ENCODE data around the gene TTF1.

DNA sequence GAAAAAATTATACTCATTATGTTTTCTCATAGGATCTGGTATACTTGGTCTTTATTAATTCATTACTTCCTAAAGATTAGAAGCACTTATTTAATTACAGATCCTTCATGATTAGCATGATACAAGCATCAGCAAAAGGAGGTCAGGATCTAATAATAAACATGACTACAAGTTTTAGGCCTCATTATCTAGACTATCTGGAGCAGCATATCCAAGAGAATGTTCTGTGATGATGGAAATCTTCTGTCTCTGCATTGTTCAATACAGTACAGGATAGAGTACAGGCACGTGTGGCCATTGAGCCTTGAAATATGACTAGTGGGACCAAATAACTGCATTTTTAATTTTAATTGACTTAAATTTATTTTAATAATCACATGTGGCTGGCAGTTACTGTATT, 73.1 kb downstream of the TTF1 start:
- no peak for TF ChIP-seq POLR2A (IDR thresholded peaks at IDR 0.05; ENCODE audit: low read depth, low read length)
- TF ChIP-seq TAF1 (IDR thresholded peaks at IDR 0.05; ENCODE audit: borderline replicate concordance, low read depth, low read length): no peak
